HepG2 (cell line): Measurements from ENCODE around the gene INSR. TPM values are rescaled to one million over a fixed set of nuclear protein-coding genes. Genes with fewer than 3 reads are reported as not detected.

Experiments used
- ATAC-seq: fragments of 200-7000 bp; cut with Tn5 transposase; 3 replicates; pipeline ENCODE4 v1.9.1; 2020; ENCODE audit warnings: mild to moderate bottlenecking, moderate library complexity
- BruUV-seq: library from RNA; stranded (reverse); fragments of 400-500 nt; replicated peaks from 2 replicates; lab custom pipeline; 2021; lab: Mats Ljungman, UMichigan
- CTCF ChIA-PET: fragments of 300-600 bp; formaldehyde crosslinking; extraction: SDS; loops from one replicate; lab custom pipeline; 2021; ENCODE audit warnings: low total read pairs, inconsistent platforms, low intra/inter-chr PET ratio; lab: Yijun Ruan, JAX
- POLR2A ChIA-PET: fragments of 350-600 bp; sonication (Branson Sonifier 250); formaldehyde crosslinking; loops from one replicate; lab custom pipeline; 2020; ENCODE audit warnings: antibody characterized with exemption, inconsistent platforms; lab: Yijun Ruan, JAX
- DNase-seq: peaks from one replicate; pipeline ENCODE4 v3.0.0-alpha.2; 2015; ENCODE audit warnings: low spot score
- FAIRE-seq: peaks from 3 replicates; lab custom pipeline; 2011; peaks lifted over from hg19 to GRCh38; lab: Jason Lieb, UNC
- H2AFZ ChIP-seq: one replicate; pipeline ENCODE4 v1.6.1; 2011; ENCODE audit warnings: low read length, inconsistent platforms
- H3K27ac ChIP-seq: fragments of 300-600 bp; 3 replicates; pipeline ENCODE4 v1.8.0; 2011; ENCODE audit warnings: mixed run types, mild to moderate bottlenecking, mixed read lengths, low read length, inconsistent platforms; ENCODE audit not compliant: insufficient read depth; ENCODE audit errors: extremely low read length
- H3K27me3 ChIP-seq, 2 experiments: fragments of 200-600 bp in 1 of 2; 2 replicates in 1 of 2; 3 replicates in 1 of 2; pipeline versions ENCODE4 v1.6.0 to v1.8.0; 2011; ENCODE audit warnings: low read length in 2 of 2, mild to moderate bottlenecking in 2 of 2, moderate library complexity in 2 of 2, inconsistent platforms in 1 of 2; ENCODE audit not compliant: insufficient read depth in 2 of 2, control insufficient read depth in 1 of 2
- H3K36me3 ChIP-seq, 2 experiments: fragments of 200-600 bp in 1 of 2; replicated peaks in 1 of 2; 2 replicates in 1 of 2; 3 replicates in 1 of 2; pipeline versions ENCODE4 v1.5.1 to v1.8.0; 2011; ENCODE audit warnings: low read length in 2 of 2, inconsistent platforms in 1 of 2; ENCODE audit not compliant: insufficient read depth in 2 of 2, control insufficient read depth in 1 of 2
- H3K4me1 ChIP-seq: 2 replicates; pipeline ENCODE4 v1.5.1; 2012; ENCODE audit warnings: low read length, inconsistent platforms; ENCODE audit not compliant: insufficient read depth
- H3K4me2 ChIP-seq: 2 replicates; pipeline ENCODE4 v1.6.0; 2011; ENCODE audit warnings: low read depth, low read length, inconsistent platforms
- H3K4me3 ChIP-seq, 3 experiments: fragments of 200-600 bp in 1 of 3; sonication (generic), shearing (Covaris generic) in 1 of 3; replicated peaks in 1 of 3; 2 replicates each; pipeline ENCODE4 v1.5.1; 2011 to 2016; ENCODE audit warnings: low read length in 3 of 3, inconsistent platforms in 2 of 3, low read depth in 2 of 3, mild to moderate bottlenecking in 2 of 3, control low read depth in 1 of 3, mixed read lengths in 1 of 3; ENCODE audit not compliant: insufficient read depth in 1 of 3
- H3K79me2 ChIP-seq: one replicate; pipeline ENCODE4 v1.6.1; 2011; ENCODE audit warnings: low read length, inconsistent platforms; ENCODE audit not compliant: insufficient read depth
- H3K9ac ChIP-seq: 2 replicates; pipeline ENCODE4 v1.6.0; 2011; ENCODE audit warnings: mild to moderate bottlenecking, low read depth, low read length, inconsistent platforms; ENCODE audit not compliant: insufficient read depth
- H3K9me3 ChIP-seq: 2 replicates; pipeline ENCODE4 v1.5.1; 2012; ENCODE audit warnings: mild to moderate bottlenecking, low read length
- H4K20me1 ChIP-seq: 2 replicates; pipeline ENCODE4 v1.6.0; 2011; ENCODE audit warnings: inconsistent platforms, mild to moderate bottlenecking, low read length, moderate library complexity; ENCODE audit not compliant: insufficient read depth
- GATAD1 ChIP-seq: IDR thresholded peaks from 2 replicates; pipeline ENCODE4 v1.6.1; 2016; ENCODE audit warnings: missing genetic modification reagents, missing compliant biosample characterization
- HMGXB3 ChIP-seq: sonication (generic); formaldehyde crosslinking; IDR thresholded peaks from 2 replicates; pipeline ENCODE4 v1.4.0; 2020; ENCODE audit warnings: missing genetic modification reagents, borderline replicate concordance
- MED1 ChIP-seq: sonication (generic); formaldehyde crosslinking; IDR thresholded peaks from 2 replicates; pipeline ENCODE4 v1.4.0; 2020; ENCODE audit warnings: missing genetic modification reagents
- SIN3A ChIP-seq: IDR thresholded peaks from 2 replicates; pipeline ENCODE4 v1.6.1; 2011; ENCODE audit warnings: low read depth, mild to moderate bottlenecking, control low read depth, low read length, borderline replicate concordance
- STAT5B ChIP-seq: sonication (generic); formaldehyde crosslinking; IDR thresholded peaks from 2 replicates; pipeline ENCODE4 v1.4.0; 2020; ENCODE audit warnings: missing genetic modification reagents
- WGBS: methylation state at CpG from one replicate; pipeline ENCODE4 v1.1.6; 2017; ENCODE audit warnings: low lambda C conversion rate; 5-methylcytosine and 5-hydroxymethylcytosine counted together
- in situ Hi-C: cut with HindIII; loops from 2 replicates; pipeline ENCODE4 v1.10.0; 2017; ENCODE audit warnings: low pct_unique_long_range_greater_than_20kb; ENCODE audit not compliant: extremely low pct_ligation_motif_present
- intact Hi-C: fragments of 100-400 bp; cut with micrococcal nuclease; formaldehyde crosslinking; loops from one replicate; pipeline ENCODE4 v1.10.0; 2022; ENCODE audit not compliant: unreplicated experiment
- polyA plus RNA-seq, 8 experiments: library from polyadenylated mRNA; depleted of rRNA in 3 of 8; stranded (reverse) in 7 of 8; unstranded in 1 of 8; fragments of >200 nt; fragmentation: Illumina TruSeq in 4 of 8; extraction: Trizol in 4 of 8; gene quantifications; 2 replicates each; pipeline versions ENCODE4 v1.2.1 to v1.2.3, GENCODE V29; 2011 to 2016; ENCODE audit warnings: low read depth in 4 of 8, missing spikeins in 1 of 8, mixed read lengths in 1 of 8; ENCODE audit not compliant: insufficient read depth in 1 of 8
- total RNA-seq, 5 experiments: library from RNA; depleted of rRNA; stranded (reverse); fragments of >200 nt; fragmentation: Illumina TruSeq; extraction: Trizol; gene quantifications; 2 replicates each; pipeline ENCODE4 v1.2.3, GENCODE V29; 2016; ENCODE audit warnings: low read depth in 1 of 5

INSR gene
- total and polyA plus RNA-seq, 2 of the 13 experiments (the other 11 are each of a cell fraction or from before 2014, with no cell fraction given): 24.2 to 29.8 TPM

- 85% methylated on average over 7 of the region's 7 CpGs for WGBS
- Histone ChIP-seq H3K27me3 (no peaks in the 10 kb centered on the region), H3K27ac (peak overlapping the region; percentile 58), H3K4me2 (peak overlapping the region; percentile 69; the same call in 1 of the 2 replicates), H2AFZ (no peak overlapping the region), H3K9ac (no peak overlapping the region), H3K4me3 (no peak overlapping the region), H3K36me3 (no peaks in the 10 kb centered on the region; a peak in 1 of 5 replicates), H3K79me2 (peaks cover 28% of the 10 kb centered on the region), H3K9me3 (no peaks in the 10 kb centered on the region), H4K20me1 (peaks cover 9% of the 10 kb centered on the region; the same call in 1 of the 2 replicates), H3K4me1 (peaks cover 52% of the 10 kb centered on the region)
- POLR2A ChIA-PET: interaction anchor here (0.9 kb wide), 1 partner anchor 67 kb away, joined by 4 read pairs; no protein-coding TSS in a partner anchor
- TF ChIP-seq STAT5B: no peak
- no peak for ATAC-seq
- CTCF ChIA-PET: no interaction called here
- in situ Hi-C loops (no loop called here), intact Hi-C loops (no loop called here)
- BruUV-seq: no TSS peak
- FAIRE-seq: no peak
- no peak for DNase-seq
These were observed 79.0 kb downstream of the INSR start for GRCh38 chr19:7215176-7215575.

GRCh38 chr19:7214324-7215089 is 79.7 kb downstream of the INSR start:
- Histone ChIP-seq H3K9ac (no peak overlapping the region), H3K4me2 (peak overlapping the region; percentile 69), H3K4me1 (peaks cover 58% of the 10 kb centered on the region), H3K9me3 (no peaks in the 10 kb centered on the region), H3K79me2 (peaks cover 29% of the 10 kb centered on the region), H4K20me1 (peaks cover 9% of the 10 kb centered on the region; the same call in 1 of the 2 replicates), H2AFZ (no peak overlapping the region), H3K27me3 (no peaks in the 10 kb centered on the region), H3K4me3 (peak overlapping the region in 1 of 3 experiments; percentile 28; a peak in 1 of 6 replicates), H3K27ac (peak overlapping the region; percentile 58), H3K36me3 (no peaks in the 10 kb centered on the region; a peak in 1 of 5 replicates)
- ChIA-PET POLR2A (interaction anchor here (0.9 kb wide), 1 partner anchor 68 kb away, joined by 4 read pairs; no protein-coding TSS in a partner anchor), CTCF (no interaction called here)
- intact Hi-C loops (no loop called here), in situ Hi-C loops (no loop called here)
- DNase-seq: peak; percentile 77
- peak; percentile 93 for FAIRE-seq
- 12% methylated on average over 10 of the region's 10 CpGs for WGBS
- ATAC-seq: peak; percentile 88
- BruUV-seq: no TSS peak
- TF ChIP-seq HMGXB3 (CRISPR knock-in tag): no peak
- TF ChIP-seq MED1 (CRISPR knock-in tag): peak; percentile 79
- 0 out of 2 replicates have a peak, but pooled peaks have one; percentile 47 for TF ChIP-seq GATAD1 (CRISPR knock-in tag)
- TF ChIP-seq SIN3A: peak; percentile 78; the same call in 1 of the 2 replicates
